Measurements from ENCODE around the gene HOXA3. TPM values are rescaled to one million over a fixed set of nuclear protein-coding genes. Genes with fewer than 3 reads are reported as not detected.

The HOXA3 gene
- total RNA-seq, 6 donors from 2014 or later: 0.20 to 11.4 (median 3.5) TPM

DNA sequence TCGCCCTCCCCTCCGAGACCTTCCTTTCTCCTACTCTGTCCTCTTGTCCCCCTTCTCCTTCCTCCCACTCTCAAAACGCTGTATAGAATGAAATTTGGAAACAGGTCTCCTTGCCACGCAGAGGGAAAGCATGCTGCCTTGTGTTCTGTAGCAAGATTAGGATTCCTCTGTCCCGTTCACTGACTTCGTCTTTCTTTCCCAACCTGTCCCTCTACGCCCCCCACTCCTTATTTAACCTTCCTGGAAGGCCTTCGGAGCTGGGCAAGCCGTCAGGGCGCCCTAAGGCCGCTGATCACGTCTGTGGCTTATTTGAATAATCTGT lies 11.6 kb upstream of the HOXA3 start:
- peak overlapping the region in 3 of 4 donors; percentile 35 to 49 (median 48) for H3K4me3 ChIP-seq
- H3K36me3 ChIP-seq: no peaks in the 10 kb centered on the region
- no peak for DNase-seq
- peaks cover 2 to 68% (median 40%) of the 10 kb centered on the region in 4 donors for H3K27me3 ChIP-seq
- H3K4me1 ChIP-seq: peaks cover 7 to 56% (median 45%) of the 10 kb centered on the region in 4 donors
- ATAC-seq (ENCODE audit: low FRiP score in 2 of 2): no peak
- no peak overlapping the region for H3K27ac ChIP-seq
- H3K9me3 ChIP-seq: peaks cover 0 to 5% (median 0%) of the 10 kb centered on the region in 4 donors
- TF ChIP-seq EP300 (IDR thresholded peaks at IDR 0.05) (no peak), POLR2AphosphoS5 (IDR thresholded peaks at IDR 0.05) (no peak), POLR2A (IDR thresholded peaks at IDR 0.05) (no peak)
- TF ChIP-seq, protein P1, sequence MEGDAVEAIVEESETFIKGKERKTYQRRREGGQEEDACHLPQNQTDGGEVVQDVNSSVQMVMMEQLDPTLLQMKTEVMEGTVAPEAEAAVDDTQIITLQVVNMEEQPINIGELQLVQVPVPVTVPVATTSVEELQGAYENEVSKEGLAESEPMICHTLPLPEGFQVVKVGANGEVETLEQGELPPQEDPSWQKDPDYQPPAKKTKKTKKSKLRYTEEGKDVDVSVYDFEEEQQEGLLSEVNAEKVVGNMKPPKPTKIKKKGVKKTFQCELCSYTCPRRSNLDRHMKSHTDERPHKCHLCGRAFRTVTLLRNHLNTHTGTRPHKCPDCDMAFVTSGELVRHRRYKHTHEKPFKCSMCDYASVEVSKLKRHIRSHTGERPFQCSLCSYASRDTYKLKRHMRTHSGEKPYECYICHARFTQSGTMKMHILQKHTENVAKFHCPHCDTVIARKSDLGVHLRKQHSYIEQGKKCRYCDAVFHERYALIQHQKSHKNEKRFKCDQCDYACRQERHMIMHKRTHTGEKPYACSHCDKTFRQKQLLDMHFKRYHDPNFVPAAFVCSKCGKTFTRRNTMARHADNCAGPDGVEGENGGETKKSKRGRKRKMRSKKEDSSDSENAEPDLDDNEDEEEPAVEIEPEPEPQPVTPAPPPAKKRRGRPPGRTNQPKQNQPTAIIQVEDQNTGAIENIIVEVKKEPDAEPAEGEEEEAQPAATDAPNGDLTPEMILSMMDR (IDR thresholded peaks at IDR 0.05): no peak
- 40 to 44% methylated on average over 12 of the region's 12 CpGs for WGBS, 2 donors

DNA sequence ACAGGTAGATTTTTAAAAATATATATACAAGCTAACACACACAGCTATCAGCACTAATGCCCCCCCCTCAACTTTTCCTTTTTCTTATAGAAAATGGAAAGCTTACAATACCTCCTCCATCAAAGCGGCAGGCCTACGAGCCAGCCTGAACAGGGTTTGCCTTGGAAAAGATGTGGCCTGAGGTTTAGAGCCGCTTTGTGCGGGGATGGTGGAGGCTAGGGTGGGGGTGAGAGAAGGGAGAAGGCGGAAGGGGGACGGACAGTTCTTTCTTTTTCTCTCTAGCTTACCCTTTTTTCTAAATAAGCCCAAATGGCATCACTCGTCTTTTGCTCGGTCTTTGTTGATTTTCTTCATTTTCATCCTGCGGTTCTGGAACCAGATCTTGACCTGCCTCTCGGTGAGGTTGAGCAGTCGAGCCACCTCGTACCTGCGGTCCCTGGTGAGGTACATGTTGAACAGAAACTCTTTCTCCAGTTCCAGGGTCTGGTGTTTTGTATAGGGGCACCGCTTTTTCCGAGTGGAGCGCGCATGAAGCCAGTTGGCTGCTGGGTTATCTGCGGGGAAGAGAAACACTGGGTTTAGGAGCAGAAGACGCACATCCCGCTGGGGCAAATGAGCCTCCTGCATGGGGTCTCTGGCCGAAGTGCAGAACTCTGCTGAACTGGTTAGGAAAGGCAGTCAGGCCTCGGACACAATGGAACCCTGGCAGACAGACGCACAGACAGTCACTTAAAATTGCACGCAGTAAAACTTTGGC lies 11.1 kb upstream of the HOXA3 start:
- Histone ChIP-seq H3K27ac (no peak overlapping the region), H3K4me1 (peaks cover 7 to 56% (median 45%) of the 10 kb centered on the region in 4 donors), H3K36me3 (no peaks in the 10 kb centered on the region), H3K9me3 (peaks cover 0 to 5% (median 0%) of the 10 kb centered on the region in 4 donors), H3K4me3 (peak overlapping the region in 2 of 4 donors; percentile 48 to 49), H3K27me3 (peaks cover 2 to 68% (median 37%) of the 10 kb centered on the region in 4 donors)
- WGBS, 2 donors: 54 to 63% methylated on average over 23 to 24 of the region's 24 CpGs
- no peak for ATAC-seq (ENCODE audit: low FRiP score in 2 of 2)
- DNase-seq: no peak
- TF ChIP-seq POLR2AphosphoS5 (IDR thresholded peaks at IDR 0.05) (no peak), POLR2A (IDR thresholded peaks at IDR 0.05) (no peak), EP300 (IDR thresholded peaks at IDR 0.05) (no peak)
- TF ChIP-seq, protein P1 (IDR thresholded peaks at IDR 0.05): no peak

DNA sequence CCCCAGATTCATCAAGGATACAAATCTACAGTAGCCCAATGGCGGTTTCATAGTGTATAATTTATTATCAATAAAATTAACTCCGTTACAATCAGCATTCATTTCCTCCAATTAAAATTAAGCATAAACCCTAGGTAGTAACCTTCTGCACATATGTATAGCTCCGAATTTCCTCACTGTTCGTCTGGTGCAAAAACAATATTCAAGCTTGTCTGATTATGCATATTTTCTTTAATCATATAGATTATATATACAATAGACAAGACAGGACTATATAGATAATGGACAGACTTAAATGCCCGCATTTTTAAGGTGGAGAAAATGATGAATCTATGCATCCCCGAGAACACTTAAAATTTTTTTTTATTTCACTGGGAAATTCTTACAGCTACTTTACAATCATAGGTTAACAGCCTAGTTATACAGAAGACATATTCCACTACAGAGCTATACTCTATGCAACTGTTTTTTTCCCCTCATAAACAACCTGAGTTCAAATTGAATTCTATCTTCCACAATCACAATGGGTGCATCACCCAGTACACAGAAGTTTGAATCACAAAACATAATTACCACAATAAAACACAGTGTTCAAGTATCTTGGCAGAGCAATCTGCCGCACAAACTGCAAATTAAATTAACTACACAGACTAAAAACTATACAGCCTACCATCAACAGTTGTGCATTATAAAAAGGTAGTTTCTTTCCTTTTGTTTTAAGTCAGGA lies 10.3 kb upstream of the HOXA3 start:
- WGBS, 2 donors: 63 to 70% methylated on average over 7 of the region's 7 CpGs
- Histone ChIP-seq H3K4me1 (peaks cover 7 to 56% (median 45%) of the 10 kb centered on the region in 4 donors), H3K4me3 (no peak overlapping the region), H3K9me3 (peaks cover 0 to 5% (median 0%) of the 10 kb centered on the region in 4 donors), H3K27ac (no peak overlapping the region), H3K27me3 (peaks cover 2 to 66% (median 35%) of the 10 kb centered on the region in 4 donors), H3K36me3 (no peaks in the 10 kb centered on the region)
- ATAC-seq (ENCODE audit: low FRiP score in 2 of 2) (no peak), DNase-seq (no peak)
- TF ChIP-seq POLR2AphosphoS5 (IDR thresholded peaks at IDR 0.05): no peak
- TF ChIP-seq, protein P1 (IDR thresholded peaks at IDR 0.05): no peak
- no peak for TF ChIP-seq POLR2A (IDR thresholded peaks at IDR 0.05)
- TF ChIP-seq EP300 (IDR thresholded peaks at IDR 0.05): no peak

DNA sequence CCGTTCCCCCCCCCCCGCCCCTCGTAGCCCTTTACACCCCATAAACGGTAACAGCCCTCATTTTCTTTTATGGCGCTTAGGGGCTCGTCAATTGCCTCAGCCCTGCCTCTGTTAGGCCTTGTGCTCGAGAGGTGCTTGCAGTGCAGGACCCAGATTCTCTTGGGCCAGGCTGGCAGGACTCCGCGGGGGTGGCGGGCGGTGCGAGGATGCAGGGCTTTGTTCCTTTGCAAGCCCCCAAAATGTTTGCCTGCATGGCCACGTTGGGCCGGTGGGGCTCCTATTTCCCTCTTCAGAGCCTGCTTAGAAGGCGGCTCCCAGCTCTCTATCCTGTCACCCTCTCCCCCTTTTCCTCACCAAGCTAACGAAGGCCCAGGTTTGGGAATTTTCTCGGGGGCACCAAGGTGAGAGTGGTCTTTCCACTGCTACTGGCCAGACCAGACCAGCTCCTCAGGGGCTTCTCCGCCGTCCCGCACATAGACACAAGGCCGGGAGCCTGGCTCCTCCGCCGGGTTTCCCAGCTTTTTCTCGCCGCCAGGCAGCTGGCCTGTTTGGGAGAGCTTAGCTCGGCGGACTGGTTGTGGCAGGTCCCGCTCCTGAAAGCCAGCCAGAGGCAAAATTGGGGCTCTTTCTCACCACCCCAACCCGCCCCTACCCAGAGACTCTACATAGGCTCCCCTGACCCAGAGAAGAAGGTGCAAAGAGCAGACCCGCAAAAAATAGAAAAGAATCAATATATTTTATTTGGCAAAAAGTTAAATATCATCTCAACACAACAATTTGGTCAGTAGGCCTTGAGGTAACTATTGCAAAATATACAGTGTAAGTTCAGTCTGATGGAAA lies 9.6 kb upstream of the HOXA3 start:
- no peak overlapping the region for H3K27ac ChIP-seq
- no peaks in the 10 kb centered on the region for H3K36me3 ChIP-seq
- ATAC-seq (ENCODE audit: low FRiP score in 2 of 2) (no peak), DNase-seq (peak in 1 of 2 donors; percentile 54)
- peaks cover 0 to 5% (median 0%) of the 10 kb centered on the region in 4 donors for H3K9me3 ChIP-seq
- no peak for TF ChIP-seq POLR2AphosphoS5 (IDR thresholded peaks at IDR 0.05)
- TF ChIP-seq, protein P1 (IDR thresholded peaks at IDR 0.05): no peak
- TF ChIP-seq EP300 (IDR thresholded peaks at IDR 0.05): no peak
- no peak for TF ChIP-seq POLR2A (IDR thresholded peaks at IDR 0.05)
- peak overlapping the region in 2 of 4 donors; percentile 47 to 73 for H3K4me3 ChIP-seq
- peaks cover 7 to 59% (median 44%) of the 10 kb centered on the region in 4 donors for H3K4me1 ChIP-seq
- peaks cover 2 to 66% (median 35%) of the 10 kb centered on the region in 4 donors for H3K27me3 ChIP-seq
- 41 to 43% methylated on average over 17 to 30 of the region's 30 CpGs for WGBS, 2 donors
